ENCODE data around the gene KANTR.

The KANTR gene

DNA sequence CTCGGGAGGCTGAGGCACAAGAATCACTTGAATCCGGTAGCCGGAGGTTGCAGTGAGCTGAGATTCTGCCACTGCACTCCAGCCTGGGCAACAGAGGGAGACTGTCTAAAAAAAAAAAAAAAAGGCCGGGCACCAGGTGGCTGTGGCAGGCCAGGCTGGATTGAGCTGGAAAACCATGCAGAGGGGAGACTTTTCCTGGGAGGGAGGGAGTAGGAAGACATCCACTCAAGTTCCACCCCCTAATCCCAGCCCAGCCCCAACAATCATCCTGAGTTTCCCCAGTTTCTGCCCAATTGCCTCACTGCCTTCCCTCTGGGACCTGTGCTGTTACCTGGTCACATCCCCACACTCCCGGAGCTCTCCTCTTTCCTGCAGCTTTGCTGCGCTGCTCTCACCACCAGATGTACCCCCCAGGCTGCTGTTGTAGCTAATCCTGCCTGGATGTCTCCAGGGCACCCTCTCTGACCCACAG is 20.8 kb upstream of the KANTR start:
- CTCF ChIA-PET, result interaction anchor here (3.4 kb wide), 1 partner anchor 17 kb away, joined by 19 read pairs; no protein-coding TSS in a partner anchor
- POLR2A ChIA-PET, result interaction anchor here (0.5 to 0.9 kb wide), 4 partner anchors 9 to 138 kb away, joined by 3 to 8 read pairs (median 6); partner anchors contain the start of gene TSPYL2
- no peak for DNase-seq (ENCODE audit: extremely low spot score)
- TF ChIP-seq, protein P1, sequence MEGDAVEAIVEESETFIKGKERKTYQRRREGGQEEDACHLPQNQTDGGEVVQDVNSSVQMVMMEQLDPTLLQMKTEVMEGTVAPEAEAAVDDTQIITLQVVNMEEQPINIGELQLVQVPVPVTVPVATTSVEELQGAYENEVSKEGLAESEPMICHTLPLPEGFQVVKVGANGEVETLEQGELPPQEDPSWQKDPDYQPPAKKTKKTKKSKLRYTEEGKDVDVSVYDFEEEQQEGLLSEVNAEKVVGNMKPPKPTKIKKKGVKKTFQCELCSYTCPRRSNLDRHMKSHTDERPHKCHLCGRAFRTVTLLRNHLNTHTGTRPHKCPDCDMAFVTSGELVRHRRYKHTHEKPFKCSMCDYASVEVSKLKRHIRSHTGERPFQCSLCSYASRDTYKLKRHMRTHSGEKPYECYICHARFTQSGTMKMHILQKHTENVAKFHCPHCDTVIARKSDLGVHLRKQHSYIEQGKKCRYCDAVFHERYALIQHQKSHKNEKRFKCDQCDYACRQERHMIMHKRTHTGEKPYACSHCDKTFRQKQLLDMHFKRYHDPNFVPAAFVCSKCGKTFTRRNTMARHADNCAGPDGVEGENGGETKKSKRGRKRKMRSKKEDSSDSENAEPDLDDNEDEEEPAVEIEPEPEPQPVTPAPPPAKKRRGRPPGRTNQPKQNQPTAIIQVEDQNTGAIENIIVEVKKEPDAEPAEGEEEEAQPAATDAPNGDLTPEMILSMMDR (IDR thresholded peaks at IDR 0.05; ENCODE audit: control extremely low read depth, extremely low read depth, low read depth, missing control alignments), result no peak

DNA sequence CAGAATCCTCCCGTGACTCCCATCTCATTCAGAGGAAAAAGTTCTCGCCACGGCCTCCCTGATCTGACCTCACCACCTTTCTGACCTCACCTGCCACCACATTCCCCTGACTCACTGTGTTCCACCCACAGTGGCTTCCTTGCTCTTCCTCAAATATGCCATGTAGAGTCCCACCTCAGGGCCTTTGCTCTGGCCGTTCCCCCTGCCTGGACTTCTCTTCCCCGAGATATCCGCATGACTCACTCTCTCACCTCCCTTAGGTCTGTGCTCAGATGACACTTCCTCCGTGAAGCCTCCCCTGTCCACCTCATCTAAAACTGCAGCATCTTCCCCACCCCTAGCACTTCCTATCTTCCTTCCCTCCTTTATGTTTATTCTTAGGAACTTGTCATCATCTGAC is 18.9 kb upstream of the KANTR start:
- no peak for DNase-seq (ENCODE audit: extremely low spot score)
- ChIA-PET POLR2A (no interaction called here), CTCF (no interaction called here)
- TF ChIP-seq, protein P1 (IDR thresholded peaks at IDR 0.05; ENCODE audit: control extremely low read depth, extremely low read depth, low read depth, missing control alignments), result no peak

DNA sequence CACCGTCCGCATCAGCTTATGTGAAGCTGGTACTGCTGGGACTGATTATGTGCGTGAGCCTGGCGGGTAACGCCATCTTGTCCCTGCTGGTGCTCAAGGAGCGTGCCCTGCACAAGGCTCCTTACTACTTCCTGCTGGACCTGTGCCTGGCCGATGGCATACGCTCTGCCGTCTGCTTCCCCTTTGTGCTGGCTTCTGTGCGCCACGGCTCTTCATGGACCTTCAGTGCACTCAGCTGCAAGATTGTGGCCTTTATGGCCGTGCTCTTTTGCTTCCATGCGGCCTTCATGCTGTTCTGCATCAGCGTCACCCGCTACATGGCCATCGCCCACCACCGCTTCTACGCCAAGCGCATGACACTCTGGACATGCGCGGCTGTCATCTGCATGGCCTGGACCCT is 17.3 kb upstream of the KANTR start:
- no peak for DNase-seq (ENCODE audit: extremely low spot score)
- ChIA-PET CTCF (no interaction called here), POLR2A (no interaction called here)
- TF ChIP-seq, protein P1 (IDR thresholded peaks at IDR 0.05; ENCODE audit: control extremely low read depth, extremely low read depth, low read depth, missing control alignments), result no peak

DNA sequence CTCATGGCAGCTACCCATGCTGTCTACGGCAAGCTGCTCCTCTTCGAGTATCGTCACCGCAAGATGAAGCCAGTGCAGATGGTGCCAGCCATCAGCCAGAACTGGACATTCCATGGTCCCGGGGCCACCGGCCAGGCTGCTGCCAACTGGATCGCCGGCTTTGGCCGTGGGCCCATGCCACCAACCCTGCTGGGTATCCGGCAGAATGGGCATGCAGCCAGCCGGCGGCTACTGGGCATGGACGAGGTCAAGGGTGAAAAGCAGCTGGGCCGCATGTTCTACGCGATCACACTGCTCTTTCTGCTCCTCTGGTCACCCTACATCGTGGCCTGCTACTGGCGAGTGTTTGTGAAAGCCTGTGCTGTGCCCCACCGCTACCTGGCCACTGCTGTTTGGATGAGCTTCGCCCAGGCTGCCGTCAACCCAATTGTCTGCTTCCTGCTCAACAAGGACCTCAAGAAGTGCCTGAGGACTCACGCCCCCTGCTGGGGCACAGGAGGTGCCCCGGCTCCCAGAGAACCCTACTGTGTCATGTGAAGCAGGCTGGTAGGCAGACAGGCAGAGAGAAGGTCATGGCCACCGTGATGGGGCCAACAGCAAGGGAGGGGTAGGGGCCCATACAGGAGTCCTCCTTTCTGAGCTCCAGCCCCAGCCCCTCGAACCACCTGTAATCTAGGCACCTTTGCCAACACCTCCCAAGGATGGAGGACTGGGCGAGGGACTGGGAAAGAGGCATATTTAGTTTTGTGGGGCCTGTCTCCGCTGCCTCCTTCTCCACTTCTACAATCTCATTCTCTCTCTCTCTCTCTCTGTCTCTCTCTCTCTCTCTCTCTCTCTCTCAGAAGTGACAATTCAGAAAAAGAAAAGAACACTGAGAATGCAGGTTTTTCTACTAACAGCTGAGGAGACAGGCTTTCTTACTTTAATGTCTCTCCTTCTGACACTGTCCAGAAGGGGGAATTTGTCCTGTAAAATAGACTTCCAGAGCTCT is 16.4 kb upstream of the KANTR start:
- TF ChIP-seq, protein P1 (IDR thresholded peaks at IDR 0.05; ENCODE audit: control extremely low read depth, extremely low read depth, low read depth, missing control alignments), result peak; percentile 16
- no peak for DNase-seq (ENCODE audit: extremely low spot score)
- ChIA-PET POLR2A (interaction anchor here (0.6 kb wide), 1 partner anchor 39 kb away, joined by 6 read pairs; no protein-coding TSS in a partner anchor), CTCF (interaction anchor here (1.1 to 1.2 kb wide), 2 partner anchors 10 to 12 kb away, joined by 3 to 5 read pairs; no protein-coding TSS in a partner anchor)

DNA sequence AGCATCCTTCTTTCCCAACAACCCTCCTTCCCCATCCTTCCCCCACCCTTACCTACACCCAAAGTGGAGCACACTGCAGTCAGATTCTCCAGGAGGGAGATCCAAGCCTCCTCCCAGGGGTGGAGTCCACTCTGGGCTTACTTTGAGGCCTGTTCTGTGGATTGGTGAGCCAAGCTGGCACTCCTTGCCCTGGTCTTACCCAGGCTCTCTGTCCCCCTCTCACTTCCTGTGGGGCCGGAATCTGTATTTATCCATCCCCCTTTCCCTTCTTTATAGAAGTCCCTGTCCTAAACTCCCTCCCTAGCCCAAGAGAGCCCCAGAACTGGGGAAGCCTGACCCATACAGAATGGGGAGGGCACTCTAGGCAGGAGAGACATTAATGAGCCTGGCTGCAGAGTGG is 15.0 kb upstream of the KANTR start:
- TF ChIP-seq, protein P1 (IDR thresholded peaks at IDR 0.05; ENCODE audit: control extremely low read depth, extremely low read depth, low read depth, missing control alignments), result no peak
- DNase-seq (ENCODE audit: extremely low spot score), result no peak
- ChIA-PET CTCF (interaction anchor here (1.1 to 1.2 kb wide), 2 partner anchors 10 to 12 kb away, joined by 3 to 5 read pairs; no protein-coding TSS in a partner anchor), POLR2A (no interaction called here)
